ENCODE measurements around the gene MYOG.

MYOG gene

GRCh38 chr1:203096566-203096965, 10.8 kb upstream of the MYOG start:
- no peak for TF ChIP-seq CTCF (IDR thresholded peaks at IDR 0.05; ENCODE audit: insufficient read depth, missing control alignments)
- FAIRE-seq (peak; percentile 90), DNase-seq (ENCODE audit: insufficient read length, low spot score) (peak; percentile 68)

GRCh38 chr1:203095061-203095690, 9.4 kb upstream of the MYOG start:
- FAIRE-seq: peak; percentile 53

GRCh38 chr1:203093754-203094410, 8.1 kb upstream of the MYOG start:
- DNase-seq (ENCODE audit: insufficient read length, low spot score) (no peak), FAIRE-seq (no peak)
- TF ChIP-seq CTCF (IDR thresholded peaks at IDR 0.05; ENCODE audit: insufficient read depth, missing control alignments): no peak

More at GRCh38 chr1:203095061-203095690, 9.4 kb upstream of the MYOG start:
- no peak for DNase-seq (ENCODE audit: insufficient read length, low spot score)
- no peak for TF ChIP-seq CTCF (IDR thresholded peaks at IDR 0.05; ENCODE audit: insufficient read depth, missing control alignments)

DNA sequence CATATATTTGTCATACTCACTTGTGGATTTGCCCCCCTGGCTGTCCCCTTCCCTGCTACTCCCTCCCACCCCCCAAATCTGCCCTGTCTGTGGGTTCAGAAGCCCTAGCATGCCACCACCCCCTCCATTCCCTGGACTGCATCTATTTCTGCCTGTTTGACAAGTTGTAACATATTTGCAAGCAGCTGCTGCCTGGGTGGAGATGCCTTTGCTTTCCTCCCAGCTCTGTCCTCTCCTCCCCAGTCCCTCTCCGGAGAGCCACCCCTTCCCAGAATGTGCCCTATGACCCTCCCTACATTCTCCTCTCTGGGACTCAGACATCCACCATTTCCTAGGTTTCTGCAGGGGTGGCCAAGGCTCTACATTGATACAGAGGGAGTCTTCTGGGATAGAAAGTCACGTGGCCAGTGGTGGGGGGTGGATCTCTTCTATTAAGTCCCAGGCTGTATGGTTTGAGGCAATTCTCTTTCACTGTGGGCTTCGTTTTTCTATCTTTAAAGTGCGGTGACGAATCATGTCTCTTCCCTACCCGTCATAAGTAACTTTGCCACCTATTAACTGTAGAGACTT, 6.0 kb upstream of the MYOG start:
- DNase-seq (ENCODE audit: insufficient read length, low spot score) (no peak), FAIRE-seq (no peak)
- no peak for TF ChIP-seq CTCF (IDR thresholded peaks at IDR 0.05; ENCODE audit: insufficient read depth, missing control alignments)

DNA sequence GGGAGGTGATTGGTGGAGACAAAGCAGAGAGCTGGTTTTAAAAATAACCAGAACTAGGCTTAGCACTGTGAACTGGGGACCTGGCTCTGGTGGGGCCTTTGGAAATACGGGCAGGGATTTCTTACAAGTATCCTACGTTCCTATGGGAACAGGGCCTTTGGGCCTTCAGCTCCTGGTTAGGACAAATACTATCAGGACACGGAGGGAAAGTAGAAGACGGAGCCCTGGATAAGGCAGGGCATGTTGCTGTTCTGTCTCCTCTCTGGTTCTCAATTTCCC, 5.3 kb upstream of the MYOG start:
- no peak for TF ChIP-seq CTCF (IDR thresholded peaks at IDR 0.05; ENCODE audit: insufficient read depth, missing control alignments)
- DNase-seq (ENCODE audit: insufficient read length, low spot score) (no peak), FAIRE-seq (no peak)

- TF ChIP-seq CTCF (IDR thresholded peaks at IDR 0.05; ENCODE audit: insufficient read depth, missing control alignments): no peak
- FAIRE-seq (no peak), DNase-seq (ENCODE audit: insufficient read length, low spot score) (no peak)
Observed at GRCh38 chr1:203090421-203091198, 4.8 kb upstream of the MYOG start.
